IPS-15b (cell line): ENCODE data around the gene CD38.
"Not testable (repeated sequence)": the region's sequence is repeated elsewhere in the genome, so short reads cannot be mapped to it uniquely, and the experiment has no call there.

Experiments
- H3K27me3 ChIP-seq: one replicate; pipeline ENCODE4 v1.6.1; 2013; ENCODE audit warnings: low read length; ENCODE audit not compliant: control insufficient read depth, insufficient read depth
- H3K36me3 ChIP-seq: one replicate; pipeline ENCODE4 v1.6.1; 2013; ENCODE audit warnings: low read length; ENCODE audit not compliant: control insufficient read depth, insufficient read depth
- H3K4me1 ChIP-seq: one replicate; pipeline ENCODE4 v1.6.1; 2013; ENCODE audit warnings: mild to moderate bottlenecking, low read length; ENCODE audit not compliant: control insufficient read depth, insufficient read depth
- H3K4me3 ChIP-seq: one replicate; pipeline ENCODE4 v1.5.1; 2013; ENCODE audit warnings: low read depth, low read length
- H3K9ac ChIP-seq: one replicate; pipeline ENCODE4 v1.6.1; 2013; ENCODE audit warnings: low read depth, mild to moderate bottlenecking, low read length
- H3K9me3 ChIP-seq: one replicate; pipeline ENCODE4 v1.6.1; 2013; ENCODE audit warnings: mild to moderate bottlenecking, low read length; ENCODE audit not compliant: control insufficient read depth, insufficient read depth

CD38 gene

DNA sequence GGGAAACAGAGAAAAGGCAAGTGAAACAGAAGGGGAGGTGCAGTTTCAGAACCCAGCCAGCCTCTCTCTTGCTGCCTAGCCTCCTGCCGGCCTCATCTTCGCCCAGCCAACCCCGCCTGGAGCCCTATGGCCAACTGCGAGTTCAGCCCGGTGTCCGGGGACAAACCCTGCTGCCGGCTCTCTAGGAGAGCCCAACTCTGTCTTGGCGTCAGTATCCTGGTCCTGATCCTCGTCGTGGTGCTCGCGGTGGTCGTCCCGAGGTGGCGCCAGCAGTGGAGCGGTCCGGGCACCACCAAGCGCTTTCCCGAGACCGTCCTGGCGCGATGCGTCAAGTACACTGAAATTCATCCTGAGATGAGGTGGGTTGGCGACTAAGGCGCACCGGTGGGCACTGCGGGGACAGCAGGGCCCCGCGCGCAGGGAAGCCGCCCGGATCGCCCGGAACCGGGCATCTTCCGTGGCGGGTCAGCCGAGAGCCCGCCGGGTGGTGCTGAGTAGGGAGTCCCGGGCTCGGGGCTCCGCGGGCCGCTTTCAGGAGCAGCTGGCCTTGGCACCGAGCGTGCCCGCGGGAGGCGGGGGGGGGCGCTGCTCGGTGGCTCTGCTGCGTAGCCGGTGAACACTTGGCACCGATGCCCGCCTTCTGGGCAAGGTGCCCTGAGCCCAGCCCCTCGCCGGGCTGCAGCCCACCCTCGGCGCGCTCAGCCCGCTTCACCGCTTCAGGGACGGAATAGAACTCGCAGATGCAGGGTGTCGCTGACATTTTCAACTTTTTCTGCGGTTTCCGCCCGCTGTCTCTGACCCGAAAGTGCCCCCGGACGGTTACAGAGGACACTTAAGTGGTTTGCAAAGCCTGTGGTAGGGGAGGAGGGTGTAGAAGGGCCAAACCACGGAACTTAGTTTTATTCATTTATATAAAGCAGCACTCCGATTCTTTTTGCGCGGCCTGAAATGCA, at the start of gene CD38:
Gene CD38, plus strand, starts transcription at position 40 of the 953 bp plus-strand sequence. Its CDS starts 87 bp downstream, at position 127.
- H3K4me1 ChIP-seq, result no peaks in the 10 kb centered on the region
- H3K36me3 ChIP-seq, result no peaks in the 10 kb centered on the region
- peaks cover 46% of the 10 kb centered on the region for H3K27me3 ChIP-seq
- H3K4me3 ChIP-seq, result peak within 1 kb of the TSS; percentile 51
- H3K9me3 ChIP-seq, result no peaks in the 10 kb centered on the region
- H3K9ac ChIP-seq, result no peak within 1 kb of the TSS

DNA sequence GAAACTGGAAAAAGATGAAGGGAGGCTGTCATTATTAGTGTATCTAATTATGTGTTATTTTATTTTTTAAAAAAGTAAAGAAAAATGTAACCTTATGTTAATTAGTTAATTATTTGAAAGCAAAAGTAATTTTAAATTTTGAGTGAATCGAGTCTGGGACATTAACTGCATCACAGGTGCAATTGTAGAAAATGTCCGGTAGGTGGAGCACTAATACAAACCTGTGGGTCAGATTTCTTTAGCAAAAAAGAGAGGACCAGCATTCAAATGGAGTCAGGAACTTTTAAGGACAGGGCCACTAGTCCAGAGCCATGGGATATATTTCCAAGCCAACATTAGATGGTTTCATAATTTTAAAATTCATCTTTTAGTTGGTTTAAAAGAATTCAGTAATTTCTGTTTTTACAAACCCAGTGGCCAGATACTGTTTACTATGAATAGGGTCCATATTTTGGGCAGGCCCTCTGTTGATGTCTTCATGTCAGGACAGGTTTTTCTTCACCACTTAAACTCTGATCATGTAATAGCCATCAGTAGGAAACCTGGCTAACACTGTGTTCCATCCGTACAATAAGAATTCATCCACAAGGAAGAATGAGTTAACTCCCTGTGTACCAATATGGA, 48.1 kb upstream of the CD38 start:
- Histone ChIP-seq H3K36me3 (no peaks in the 10 kb centered on the region), H3K4me3 (no peak overlapping the region), H3K27me3 (no peaks in the 10 kb centered on the region), H3K9me3 (no peaks in the 10 kb centered on the region), H3K4me1 (no peaks in the 10 kb centered on the region), H3K9ac (no peak overlapping the region)

DNA sequence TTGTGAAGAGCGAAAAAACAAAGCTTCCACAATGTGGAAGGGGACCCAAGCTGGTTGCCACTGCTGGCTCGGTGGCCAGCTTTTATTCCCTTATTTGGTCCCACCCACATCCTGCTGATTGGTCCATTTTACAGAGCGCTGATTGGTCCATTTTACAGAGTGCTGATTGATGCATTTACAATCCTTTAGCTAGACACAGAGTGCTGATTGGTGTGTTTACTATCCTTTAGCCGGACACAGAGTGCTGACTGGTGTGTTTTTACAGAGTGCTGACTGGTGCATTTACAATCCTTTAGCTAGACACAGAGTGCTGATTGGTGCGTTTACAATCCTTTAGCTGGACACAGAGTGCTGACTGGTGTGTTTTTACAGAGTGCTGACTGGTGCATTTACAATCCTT, 45.1 kb upstream of the CD38 start:
- H3K4me3 ChIP-seq, H3K4me1 ChIP-seq, H3K9me3 ChIP-seq, H3K27me3 ChIP-seq, H3K36me3 ChIP-seq, H3K9ac ChIP-seq: not testable (repeated sequence)

DNA sequence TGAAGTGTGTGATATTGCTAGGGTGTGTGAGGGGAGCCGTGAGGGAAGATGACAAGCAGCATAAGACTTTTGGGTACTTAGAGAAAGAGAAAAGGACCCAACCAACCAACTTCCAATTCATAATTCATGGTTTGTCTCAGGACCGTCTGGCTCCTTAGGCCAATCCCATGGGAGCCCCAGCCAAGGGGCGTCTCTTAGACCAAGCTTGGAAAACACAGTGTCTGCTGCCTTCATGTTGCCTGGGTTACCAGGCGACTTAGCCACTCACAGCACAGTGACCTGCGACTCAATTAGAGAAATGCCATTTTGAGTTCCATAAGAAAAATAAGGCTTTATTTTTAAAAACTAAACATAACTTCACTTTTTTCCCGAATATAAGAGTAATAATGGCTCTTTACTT, 42.6 kb upstream of the CD38 start:
- no peaks in the 10 kb centered on the region for H3K27me3 ChIP-seq
- no peaks in the 10 kb centered on the region for H3K9me3 ChIP-seq
- H3K9ac ChIP-seq, result no peak overlapping the region
- no peaks in the 10 kb centered on the region for H3K36me3 ChIP-seq
- H3K4me1 ChIP-seq, result no peaks in the 10 kb centered on the region
- H3K4me3 ChIP-seq, result no peak overlapping the region

DNA sequence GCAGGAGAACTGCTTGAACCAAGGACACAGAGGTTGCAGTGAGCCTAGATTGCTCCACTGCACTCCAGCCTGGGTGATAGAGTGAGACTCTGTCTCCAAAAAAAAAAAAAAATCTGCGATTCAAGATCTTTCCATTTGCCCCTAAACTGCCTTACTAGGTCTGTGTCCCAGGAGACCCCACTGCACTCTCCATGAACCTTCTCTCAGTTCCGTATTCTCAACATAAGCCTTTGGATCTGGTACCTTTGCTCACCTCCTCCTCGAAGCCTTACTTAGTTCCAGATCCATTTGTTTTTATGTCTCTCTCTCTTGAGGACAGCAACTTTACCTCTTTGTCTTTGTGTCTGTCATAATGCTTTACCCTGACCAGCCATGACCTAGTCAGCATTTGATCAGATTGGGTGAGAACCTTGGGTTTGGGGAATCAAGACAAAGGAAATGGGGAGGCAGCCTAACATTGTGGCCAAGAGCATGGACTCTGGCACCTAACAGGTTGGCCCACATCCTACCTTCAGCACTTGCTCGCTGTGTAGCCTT, 41.5 kb upstream of the CD38 start:
- no peak overlapping the region for H3K4me3 ChIP-seq
- no peaks in the 10 kb centered on the region for H3K27me3 ChIP-seq
- H3K9me3 ChIP-seq, result no peaks in the 10 kb centered on the region
- no peak overlapping the region for H3K9ac ChIP-seq
- H3K4me1 ChIP-seq, result no peaks in the 10 kb centered on the region
- H3K36me3 ChIP-seq, result no peaks in the 10 kb centered on the region

DNA sequence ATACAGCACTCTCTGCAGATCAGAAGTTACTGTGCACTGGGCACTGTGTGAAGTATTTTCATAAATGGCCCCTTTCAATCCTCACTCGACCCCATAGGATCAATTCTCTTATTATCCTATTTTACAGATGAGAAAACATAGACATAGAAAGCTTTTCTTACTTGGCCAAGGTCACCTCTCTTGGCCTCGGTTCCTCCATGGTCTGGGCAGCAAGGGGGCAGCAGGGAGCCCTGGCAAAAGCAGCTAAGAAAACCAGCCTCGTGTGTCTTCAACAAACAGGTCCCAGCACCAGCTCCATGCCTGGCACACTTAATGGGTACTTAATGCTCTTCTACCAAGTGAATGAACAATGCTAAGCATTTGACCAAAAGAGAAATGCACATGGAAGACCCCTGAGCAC, 40.9 kb upstream of the CD38 start:
- H3K27me3 ChIP-seq, result no peaks in the 10 kb centered on the region
- no peaks in the 10 kb centered on the region for H3K9me3 ChIP-seq
- no peak overlapping the region for H3K9ac ChIP-seq
- H3K4me3 ChIP-seq, result no peak overlapping the region
- no peaks in the 10 kb centered on the region for H3K4me1 ChIP-seq
- no peaks in the 10 kb centered on the region for H3K36me3 ChIP-seq

DNA sequence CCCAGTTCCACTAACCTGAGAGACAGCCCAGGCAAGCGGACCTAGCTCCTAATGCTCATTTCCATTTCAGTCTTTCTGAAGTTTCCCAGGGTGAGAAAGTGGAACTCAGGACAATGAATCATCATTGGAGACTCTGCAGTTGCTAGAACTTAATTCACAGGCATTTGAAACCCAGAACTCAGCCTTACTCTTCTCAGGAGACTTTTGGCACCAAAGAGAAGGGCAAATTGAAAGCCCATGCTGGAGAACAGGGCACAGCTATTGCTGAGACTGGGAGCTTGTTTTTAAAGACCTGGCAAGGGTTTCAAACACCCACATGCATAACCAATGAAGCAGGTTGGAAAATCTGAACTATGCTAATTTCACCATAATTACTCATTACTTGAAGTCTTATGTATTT, 39.3 kb upstream of the CD38 start:
- no peak overlapping the region for H3K9ac ChIP-seq
- no peaks in the 10 kb centered on the region for H3K27me3 ChIP-seq
- no peaks in the 10 kb centered on the region for H3K9me3 ChIP-seq
- H3K36me3 ChIP-seq, result no peaks in the 10 kb centered on the region
- no peak overlapping the region for H3K4me3 ChIP-seq
- H3K4me1 ChIP-seq, result no peaks in the 10 kb centered on the region

DNA sequence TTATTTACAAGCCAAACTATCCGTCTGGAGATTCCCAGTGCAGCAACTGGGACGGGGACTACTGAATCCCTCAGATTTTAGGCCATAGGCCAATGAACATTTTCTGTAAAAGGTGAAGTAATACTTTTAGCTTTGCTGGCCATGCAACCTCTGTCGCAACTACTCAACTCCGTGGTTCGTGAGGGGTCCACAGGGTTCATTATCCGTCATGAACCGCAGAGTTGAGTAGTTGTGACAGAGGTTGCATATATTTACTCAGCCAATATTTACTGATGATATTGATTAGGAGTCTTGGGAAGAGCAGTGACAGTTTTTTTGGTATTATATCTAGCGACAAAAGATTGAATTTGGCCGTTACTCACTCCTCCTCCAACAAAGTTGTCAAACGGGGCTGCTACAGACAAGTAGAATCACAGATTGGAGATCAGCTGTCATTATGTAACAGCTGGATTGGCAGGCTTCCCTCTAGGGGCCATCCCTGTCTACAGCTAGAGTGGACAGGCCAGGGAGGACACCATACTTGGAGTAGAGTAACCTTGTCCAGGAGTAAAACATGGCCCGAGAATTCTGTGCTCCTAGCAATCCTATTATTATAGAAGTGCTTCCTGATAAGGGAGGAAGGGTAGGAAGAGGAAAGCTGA, 37.2 kb upstream of the CD38 start:
- no peaks in the 10 kb centered on the region for H3K36me3 ChIP-seq
- no peak overlapping the region for H3K9ac ChIP-seq
- H3K27me3 ChIP-seq, result no peaks in the 10 kb centered on the region
- no peaks in the 10 kb centered on the region for H3K9me3 ChIP-seq
- H3K4me3 ChIP-seq, result no peak overlapping the region
- no peaks in the 10 kb centered on the region for H3K4me1 ChIP-seq

DNA sequence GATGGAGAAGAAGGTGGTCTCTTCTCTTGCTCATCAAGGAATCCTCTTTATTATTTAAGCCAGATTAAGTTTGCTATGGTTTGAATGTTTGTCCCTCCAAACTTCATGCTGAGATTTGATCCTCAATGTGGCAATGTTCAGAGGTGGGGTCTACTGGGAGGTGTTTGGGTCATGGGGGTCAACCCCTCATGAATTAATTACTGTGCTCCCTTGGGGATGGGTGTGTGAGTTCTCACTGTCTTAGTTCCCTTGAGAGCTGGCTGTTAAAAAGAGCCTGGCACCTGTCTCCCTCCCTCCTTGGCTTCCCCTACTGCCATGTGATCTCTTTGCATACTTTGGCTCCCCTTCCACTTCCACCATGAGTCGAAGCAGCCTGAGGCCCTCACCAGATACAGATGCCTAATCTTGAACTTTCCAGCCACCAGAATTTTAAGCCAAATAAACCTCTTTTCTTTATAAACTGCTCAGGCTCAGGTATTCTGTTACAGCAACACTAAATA, 36.0 kb upstream of the CD38 start:
- Histone ChIP-seq H3K9ac (no peak overlapping the region), H3K36me3 (no peaks in the 10 kb centered on the region), H3K9me3 (no peaks in the 10 kb centered on the region), H3K4me1 (no peaks in the 10 kb centered on the region), H3K4me3 (no peak overlapping the region), H3K27me3 (no peaks in the 10 kb centered on the region)

DNA sequence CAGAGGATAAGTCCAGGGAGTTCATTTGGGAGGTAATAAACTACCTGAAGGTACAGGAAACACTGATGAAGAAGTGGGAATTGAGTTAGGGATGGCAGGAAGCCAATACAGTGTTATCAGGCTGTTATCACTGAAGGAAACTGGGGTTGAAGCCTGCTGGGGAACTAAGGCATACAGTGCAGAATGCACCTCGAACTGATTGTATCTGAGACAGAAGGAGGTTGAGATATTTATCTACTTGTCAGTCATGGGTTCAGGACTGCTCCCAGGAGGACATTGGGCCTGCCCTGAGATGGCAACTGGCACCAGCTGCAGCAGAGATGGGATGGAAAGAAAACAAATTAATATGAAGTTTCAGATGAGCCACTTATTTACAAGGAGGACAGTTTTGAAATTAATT, 35.5 kb upstream of the CD38 start:
- no peaks in the 10 kb centered on the region for H3K4me1 ChIP-seq
- no peaks in the 10 kb centered on the region for H3K9me3 ChIP-seq
- H3K9ac ChIP-seq, result no peak overlapping the region
- no peaks in the 10 kb centered on the region for H3K36me3 ChIP-seq
- no peaks in the 10 kb centered on the region for H3K27me3 ChIP-seq
- no peak overlapping the region for H3K4me3 ChIP-seq

DNA sequence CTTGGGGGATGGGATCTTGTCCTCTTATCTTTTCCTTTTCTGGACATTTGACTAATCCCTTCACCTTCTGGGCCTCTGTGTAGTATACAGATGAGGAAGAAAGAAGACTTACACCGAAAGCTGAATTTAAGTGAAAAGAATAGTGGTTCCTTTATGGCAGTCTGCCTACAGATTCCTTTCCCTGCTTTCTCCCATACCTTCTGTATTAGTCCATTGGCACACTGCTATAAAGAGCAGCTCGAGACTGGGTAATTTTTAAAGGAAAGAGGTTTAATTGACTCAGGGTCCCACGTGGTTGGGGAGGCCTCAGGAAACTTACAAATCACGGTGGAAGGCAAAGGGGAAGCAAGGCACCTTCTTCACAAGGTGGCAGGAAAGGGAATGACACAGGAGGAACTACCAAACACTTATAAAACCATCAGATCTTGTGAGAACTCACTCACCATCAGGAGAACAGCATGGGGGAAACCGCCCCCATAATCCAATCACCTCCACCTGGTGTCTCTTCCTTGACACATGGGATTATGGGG, 34.0 kb upstream of the CD38 start:
- Histone ChIP-seq H3K36me3 (no peaks in the 10 kb centered on the region), H3K4me3 (no peak overlapping the region), H3K9me3 (no peaks in the 10 kb centered on the region), H3K9ac (no peak overlapping the region), H3K27me3 (no peaks in the 10 kb centered on the region), H3K4me1 (no peaks in the 10 kb centered on the region)
